Mucosa of descending colon (tissue), 3 donors: ENCODE measurements around the gene RAB3D. TPM values are rescaled to one million over a fixed set of nuclear protein-coding genes. Genes with fewer than 3 reads are reported as not detected.

Source experiments
- ATAC-seq: fragments of 200-7000 bp; cut with Tn5 transposase; one replicate; pipeline ENCODE4 v1.9.1; 2020; ENCODE audit warnings: mild to moderate bottlenecking, moderate library complexity
- DNase-seq, 3 donors: peaks; one replicate each; pipeline ENCODE4 v3.0.0-alpha.2; 2020
- H3K36me3 ChIP-seq: fragments of 200-600 bp; one replicate; pipeline ENCODE4 v1.8.0; 2021; ENCODE audit warnings: low read depth, mild to moderate bottlenecking
- H3K4me1 ChIP-seq: fragments of 200-600 bp; one replicate; pipeline ENCODE4 v1.8.0; 2021; ENCODE audit warnings: low read depth, mild to moderate bottlenecking
- H3K4me3 ChIP-seq: fragments of 200-600 bp; one replicate; pipeline ENCODE4 v1.8.0; 2021; ENCODE audit warnings: mild to moderate bottlenecking
- H3K9me3 ChIP-seq: fragments of 200-600 bp; one replicate; pipeline ENCODE4 v1.8.0; 2021; ENCODE audit warnings: mild to moderate bottlenecking
- intact Hi-C, 2 donors: fragments of 100-400 bp; cut with DNase I in 1 of 2; cut with micrococcal nuclease in 1 of 2; formaldehyde crosslinking; loops; one replicate each; pipeline versions ENCODE4 v1.11.0 to v1.11.1; 2022; cut with DNase I, micrococcal nuclease
- total RNA-seq, 3 donors: library from RNA; stranded (reverse); fragmentation: NEBNext Ultra II Directional in 2 of 3; extraction: Animal tissue kit (Norgen Biotek cat#: 25700) in 2 of 3; gene quantifications; one replicate each; pipeline versions ENCODE4 v1.2.1 to v1.2.4, GENCODE V29; 2021 to 2023
- TF ChIP-seq, protein P1 (sequence below): fragments of 200-600 bp; IDR thresholded peaks from one replicate; pipeline ENCODE4 v1.8.0; 2022; ENCODE audit warnings: antibody characterized with exemption, mild to moderate bottlenecking
- donor health status: DM: no; HTN: no; CAD: no; lungs with moderate emphysema.
- donor health status: DM: no; HTN: no; CAD: no.
- donor health status: DM: no; HTN: yes; CAD: no.

The RAB3D gene
- total RNA-seq, 3 donors from 2014 or later, result 21.0 to 34.9 (median 33.9) TPM

DNA sequence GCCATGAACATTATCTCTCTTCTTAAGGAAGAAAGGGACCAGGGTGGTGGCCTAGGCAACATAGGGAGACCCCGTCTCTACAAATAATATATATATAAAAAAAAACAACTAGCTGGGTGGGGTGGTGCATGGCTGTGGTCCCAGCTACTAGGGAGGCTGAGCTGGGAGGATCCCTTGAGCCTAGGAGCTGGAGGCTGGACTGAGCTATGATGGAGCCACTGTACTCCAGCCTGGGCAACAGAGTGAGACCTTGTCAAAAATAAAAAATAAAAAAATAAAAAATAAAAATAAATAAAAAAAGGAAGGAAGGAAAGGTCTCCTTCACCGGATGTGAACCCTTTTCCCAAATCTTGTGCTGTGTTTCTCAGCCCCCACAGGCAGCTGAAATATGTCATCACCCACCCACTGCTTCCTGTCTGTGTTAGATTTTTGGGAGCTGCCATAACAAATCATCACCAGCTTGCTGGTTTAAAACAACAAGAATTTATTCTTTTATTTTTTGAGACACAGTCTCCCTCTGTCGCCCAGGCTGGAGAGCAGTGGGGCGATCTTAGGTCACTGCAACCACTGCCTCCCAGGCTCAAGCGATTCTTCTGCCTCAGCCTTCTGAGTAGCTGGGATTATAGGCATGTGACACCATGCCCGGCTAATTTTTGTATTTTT, 53.0 kb downstream of the RAB3D start:
- TF ChIP-seq, protein P1, sequence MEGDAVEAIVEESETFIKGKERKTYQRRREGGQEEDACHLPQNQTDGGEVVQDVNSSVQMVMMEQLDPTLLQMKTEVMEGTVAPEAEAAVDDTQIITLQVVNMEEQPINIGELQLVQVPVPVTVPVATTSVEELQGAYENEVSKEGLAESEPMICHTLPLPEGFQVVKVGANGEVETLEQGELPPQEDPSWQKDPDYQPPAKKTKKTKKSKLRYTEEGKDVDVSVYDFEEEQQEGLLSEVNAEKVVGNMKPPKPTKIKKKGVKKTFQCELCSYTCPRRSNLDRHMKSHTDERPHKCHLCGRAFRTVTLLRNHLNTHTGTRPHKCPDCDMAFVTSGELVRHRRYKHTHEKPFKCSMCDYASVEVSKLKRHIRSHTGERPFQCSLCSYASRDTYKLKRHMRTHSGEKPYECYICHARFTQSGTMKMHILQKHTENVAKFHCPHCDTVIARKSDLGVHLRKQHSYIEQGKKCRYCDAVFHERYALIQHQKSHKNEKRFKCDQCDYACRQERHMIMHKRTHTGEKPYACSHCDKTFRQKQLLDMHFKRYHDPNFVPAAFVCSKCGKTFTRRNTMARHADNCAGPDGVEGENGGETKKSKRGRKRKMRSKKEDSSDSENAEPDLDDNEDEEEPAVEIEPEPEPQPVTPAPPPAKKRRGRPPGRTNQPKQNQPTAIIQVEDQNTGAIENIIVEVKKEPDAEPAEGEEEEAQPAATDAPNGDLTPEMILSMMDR, result no peak
- Histone ChIP-seq H3K4me3 (no peak overlapping the region), H3K9me3 (no peaks in the 10 kb centered on the region), H3K4me1 (no peaks in the 10 kb centered on the region), H3K36me3 (no peaks in the 10 kb centered on the region)
- no peak for ATAC-seq
- no peak for DNase-seq
- intact Hi-C loops, result no loop called here

DNA sequence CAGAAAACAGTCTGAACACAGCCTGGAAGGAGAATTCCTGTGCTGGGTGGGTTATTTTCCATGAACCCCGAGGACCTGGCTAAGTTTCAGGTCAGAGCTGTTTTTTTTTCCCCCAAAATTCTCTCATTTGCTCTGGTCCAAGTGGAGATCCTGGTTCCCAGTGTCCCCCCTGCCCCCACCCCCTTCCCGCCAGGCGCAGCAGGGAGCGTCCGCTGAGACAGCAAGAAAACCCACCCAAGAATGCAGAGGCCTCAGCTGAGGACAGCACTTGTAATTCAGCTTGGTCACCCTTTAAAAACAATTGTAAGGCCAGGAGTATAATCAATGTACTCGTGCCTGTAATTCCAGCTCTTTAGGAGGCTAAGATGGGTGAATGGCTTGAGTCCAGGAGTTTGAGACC, 54.9 kb downstream of the RAB3D start:
- TF ChIP-seq, protein P1, result no peak
- DNase-seq, result no peak
- intact Hi-C loops, result no loop called here

DNA sequence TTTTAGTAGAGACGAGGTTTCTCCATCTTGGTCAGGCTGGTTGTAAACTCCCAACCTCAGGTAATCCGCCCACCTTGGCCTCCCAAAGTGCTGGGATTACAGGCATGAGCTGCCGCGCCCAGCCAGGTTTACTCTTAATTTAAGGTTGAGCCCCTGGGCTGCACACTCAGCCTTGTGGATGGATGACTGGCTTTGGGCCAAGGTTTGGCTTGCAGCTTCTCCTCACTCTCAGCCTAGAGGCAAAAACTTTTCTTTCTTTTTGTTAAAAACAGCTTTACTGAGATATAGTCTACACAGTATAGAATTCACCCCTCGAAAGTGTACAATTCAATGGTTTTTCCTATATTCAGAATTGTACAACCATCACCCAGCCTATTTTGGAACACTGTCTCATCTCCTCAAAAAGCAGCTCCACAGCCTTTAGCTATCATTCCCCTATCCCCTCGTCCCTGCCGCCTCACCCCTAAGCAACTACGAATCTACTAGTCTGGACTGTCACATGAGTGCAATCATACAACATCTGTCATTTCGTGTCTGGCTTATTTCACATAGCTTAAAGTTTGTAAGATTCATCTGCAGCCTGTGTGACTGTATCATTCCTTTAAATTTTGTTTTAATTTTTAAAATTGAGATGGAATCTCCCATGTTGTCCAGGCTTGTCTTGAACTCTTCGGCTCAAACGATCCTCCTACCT, 58.0 kb downstream of the RAB3D start:
- H3K9me3 ChIP-seq, result no peaks in the 10 kb centered on the region
- H3K4me1 ChIP-seq, result no peaks in the 10 kb centered on the region
- H3K36me3 ChIP-seq, result no peaks in the 10 kb centered on the region
- ATAC-seq (no peak), DNase-seq (no peak)
- TF ChIP-seq, protein P1, result no peak
- H3K4me3 ChIP-seq, result no peak overlapping the region
- intact Hi-C loops, result no loop called here

More for the DNA sequence above, 54.9 kb downstream of the RAB3D start:
- Histone ChIP-seq H3K9me3 (no peaks in the 10 kb centered on the region), H3K36me3 (no peaks in the 10 kb centered on the region), H3K4me1 (no peaks in the 10 kb centered on the region), H3K4me3 (no peak overlapping the region)
- no peak for ATAC-seq

DNA sequence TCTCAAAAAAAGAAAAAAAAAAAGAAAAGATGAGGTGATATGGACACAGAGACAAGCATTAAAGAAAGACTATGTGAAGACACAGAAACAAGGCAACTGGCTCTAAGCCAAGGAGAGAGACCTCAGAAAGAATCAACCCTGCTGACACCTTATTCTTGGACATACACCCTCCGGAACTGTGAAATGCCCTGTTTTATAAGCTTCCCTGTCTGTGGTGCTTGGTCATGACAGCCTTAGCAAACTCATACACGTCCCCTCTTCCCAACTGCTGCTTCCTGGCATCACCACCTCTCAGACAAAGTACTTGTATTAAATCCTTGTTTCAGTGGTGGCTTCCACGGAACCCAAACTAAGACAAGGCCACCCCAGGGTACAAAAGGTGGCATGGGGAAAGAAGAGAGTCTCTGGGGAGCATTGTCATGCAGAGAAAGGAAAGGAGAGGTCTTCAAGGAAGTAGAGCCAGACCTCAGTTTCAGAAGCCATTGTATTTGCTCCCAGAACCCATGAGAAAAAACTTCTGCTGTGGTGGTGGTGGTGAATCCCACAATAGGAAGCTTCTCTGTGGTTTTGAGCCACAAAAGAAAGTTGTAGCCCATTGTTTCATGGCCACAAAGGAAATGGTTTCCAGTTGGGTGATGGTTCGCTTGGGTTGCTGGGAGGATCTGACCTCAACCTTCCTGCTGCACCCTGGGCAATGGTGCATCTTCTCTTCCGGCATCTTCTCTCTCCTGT, 59.8 kb downstream of the RAB3D start:
- no peak overlapping the region for H3K4me3 ChIP-seq
- DNase-seq (no peak), ATAC-seq (no peak)
- no peaks in the 10 kb centered on the region for H3K4me1 ChIP-seq
- H3K36me3 ChIP-seq, result no peaks in the 10 kb centered on the region
- intact Hi-C loops, result no loop called here
- H3K9me3 ChIP-seq, result no peaks in the 10 kb centered on the region
- TF ChIP-seq, protein P1, result no peak

DNA sequence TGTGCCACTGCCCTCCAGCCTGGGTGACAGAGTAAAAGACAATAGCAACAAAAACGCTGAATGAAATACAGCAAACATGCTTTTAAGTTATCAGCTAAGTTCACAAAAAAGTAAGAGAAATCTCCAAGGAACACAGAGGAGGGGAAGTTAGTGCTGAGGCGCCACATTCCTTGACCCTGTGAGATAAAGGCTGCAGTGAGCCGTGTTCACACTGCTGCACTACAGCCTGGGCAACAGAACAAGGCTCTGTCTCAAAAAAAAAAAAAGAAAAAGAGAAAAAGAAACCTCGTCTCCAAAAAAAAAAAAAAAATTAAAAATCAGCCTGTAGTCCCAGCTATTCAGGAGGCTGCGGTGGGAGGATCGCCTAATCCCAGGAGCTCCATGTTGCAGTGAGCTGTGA, 60.8 kb downstream of the RAB3D start:
- H3K4me3 ChIP-seq, result no peak overlapping the region
- no peak for DNase-seq
- H3K4me1 ChIP-seq, result no peaks in the 10 kb centered on the region
- ATAC-seq, result no peak
- H3K9me3 ChIP-seq, result no peaks in the 10 kb centered on the region
- no peaks in the 10 kb centered on the region for H3K36me3 ChIP-seq
- intact Hi-C loops, result no loop called here
- TF ChIP-seq, protein P1, result no peak
